GM12874 (cell line): ENCODE data around the gene DKK3.

ENCODE experiments used
- TF ChIP-seq, protein P1 (sequence below): IDR thresholded peaks from 2 replicates; pipeline ENCODE4 v1.5.1; 2011; ENCODE audit warnings: low read depth, mild to moderate bottlenecking, control low read depth, low read length, moderate library complexity; ENCODE audit not compliant: insufficient read depth

Gene DKK3

DNA sequence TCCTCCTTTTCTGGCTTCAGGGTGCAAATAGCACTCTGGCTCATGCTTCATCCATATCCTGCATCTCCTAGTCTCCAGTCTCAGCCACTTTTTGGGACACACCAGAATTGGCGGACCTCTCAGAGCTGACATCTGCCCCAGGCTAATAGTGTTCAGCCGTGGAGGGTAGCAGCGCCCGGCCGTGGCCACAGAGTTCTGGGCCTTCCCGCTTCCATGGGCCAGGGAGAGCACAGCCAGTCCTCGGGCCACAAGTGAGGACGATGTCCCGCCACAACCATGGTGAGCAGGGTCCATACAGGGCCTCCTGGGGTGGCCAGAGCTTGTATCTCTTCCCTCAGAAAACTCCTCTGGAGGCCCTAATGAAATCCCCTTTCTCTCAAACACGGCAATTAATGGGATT lies 26.0 kb downstream of the DKK3 start:
- TF ChIP-seq, protein P1, sequence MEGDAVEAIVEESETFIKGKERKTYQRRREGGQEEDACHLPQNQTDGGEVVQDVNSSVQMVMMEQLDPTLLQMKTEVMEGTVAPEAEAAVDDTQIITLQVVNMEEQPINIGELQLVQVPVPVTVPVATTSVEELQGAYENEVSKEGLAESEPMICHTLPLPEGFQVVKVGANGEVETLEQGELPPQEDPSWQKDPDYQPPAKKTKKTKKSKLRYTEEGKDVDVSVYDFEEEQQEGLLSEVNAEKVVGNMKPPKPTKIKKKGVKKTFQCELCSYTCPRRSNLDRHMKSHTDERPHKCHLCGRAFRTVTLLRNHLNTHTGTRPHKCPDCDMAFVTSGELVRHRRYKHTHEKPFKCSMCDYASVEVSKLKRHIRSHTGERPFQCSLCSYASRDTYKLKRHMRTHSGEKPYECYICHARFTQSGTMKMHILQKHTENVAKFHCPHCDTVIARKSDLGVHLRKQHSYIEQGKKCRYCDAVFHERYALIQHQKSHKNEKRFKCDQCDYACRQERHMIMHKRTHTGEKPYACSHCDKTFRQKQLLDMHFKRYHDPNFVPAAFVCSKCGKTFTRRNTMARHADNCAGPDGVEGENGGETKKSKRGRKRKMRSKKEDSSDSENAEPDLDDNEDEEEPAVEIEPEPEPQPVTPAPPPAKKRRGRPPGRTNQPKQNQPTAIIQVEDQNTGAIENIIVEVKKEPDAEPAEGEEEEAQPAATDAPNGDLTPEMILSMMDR, result no peak

DNA sequence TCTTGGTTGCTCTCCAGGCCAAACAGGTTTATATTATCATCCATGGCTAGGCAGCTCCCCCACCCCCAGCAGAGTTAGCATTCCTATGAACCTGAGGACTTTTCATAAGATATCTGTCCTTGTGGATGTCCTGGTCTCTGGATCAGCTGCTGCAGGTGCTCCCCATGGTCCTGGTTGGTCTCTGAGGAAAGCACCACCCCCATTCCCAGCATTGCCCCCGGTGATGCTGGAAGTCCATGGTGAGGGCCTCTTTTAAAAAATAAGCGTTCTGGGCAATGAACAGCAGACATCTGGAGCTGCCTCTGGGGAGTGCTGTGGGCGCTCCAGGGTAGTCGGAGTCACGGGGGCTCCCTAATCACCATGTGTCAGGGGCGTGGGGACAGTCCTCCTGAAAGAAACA lies 26.6 kb downstream of the DKK3 start:
- TF ChIP-seq, protein P1, result no peak

DNA sequence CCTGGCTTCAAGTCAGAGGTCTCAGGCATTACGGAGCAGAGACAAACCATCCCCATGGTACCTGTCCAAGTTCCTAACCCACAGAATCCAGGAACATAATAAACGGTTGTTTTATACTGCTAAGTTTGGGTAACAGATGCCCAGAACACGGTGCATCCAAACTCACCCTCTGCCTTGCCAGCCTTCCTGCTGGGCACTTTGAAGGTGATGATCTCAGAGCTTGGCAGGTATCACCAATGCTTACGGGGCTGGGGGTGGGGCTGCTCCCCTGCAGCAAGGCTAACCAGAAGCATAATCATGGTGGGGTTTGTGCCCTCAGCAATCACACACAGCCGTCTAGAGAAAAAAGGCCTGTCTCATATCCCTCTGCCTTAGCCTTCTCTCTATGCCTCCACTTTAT lies 27.1 kb downstream of the DKK3 start:
- TF ChIP-seq, protein P1, result no peak

DNA sequence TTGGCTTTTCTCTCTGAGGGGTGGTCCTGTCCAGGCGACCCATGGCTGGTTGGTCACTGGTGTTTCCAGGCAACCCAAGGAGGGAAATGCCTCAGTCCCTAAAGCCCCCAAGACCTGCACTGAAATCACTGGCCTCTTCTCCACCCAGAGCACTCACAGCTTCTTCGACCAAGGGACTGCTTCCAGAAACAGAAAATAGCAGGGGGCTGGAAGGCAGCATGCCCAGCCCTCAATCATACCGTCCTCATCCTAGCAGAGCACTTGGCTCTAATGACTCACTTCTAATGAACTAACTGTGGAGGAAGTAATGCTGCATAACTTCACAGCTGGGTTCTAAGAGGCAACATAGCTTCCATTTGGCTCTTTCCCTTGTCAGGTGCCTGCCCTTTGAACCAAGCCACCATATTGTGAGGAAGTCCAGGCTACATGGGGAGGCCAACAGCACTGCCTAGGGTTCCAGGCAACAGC lies 27.6 kb downstream of the DKK3 start:
- TF ChIP-seq, protein P1, result no peak

DNA sequence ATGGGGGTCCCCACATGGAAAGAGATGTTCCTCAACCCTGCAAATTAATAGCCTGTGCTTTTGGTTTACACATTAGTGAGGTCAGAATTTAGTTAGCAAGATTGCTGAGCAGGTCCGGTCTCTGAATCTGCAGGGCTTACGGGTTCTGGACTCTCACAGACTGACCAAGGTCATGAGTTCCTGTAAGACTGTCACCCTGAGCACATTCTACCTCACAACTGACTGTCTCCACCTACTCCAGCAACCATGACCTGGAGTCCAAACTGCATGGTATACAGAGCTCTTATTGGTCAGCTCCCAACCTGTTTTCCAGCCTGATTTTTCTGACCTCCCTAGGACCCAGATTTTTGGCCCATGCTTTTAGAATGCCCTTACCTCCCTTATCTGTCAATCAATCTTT lies 28.2 kb downstream of the DKK3 start:
- TF ChIP-seq, protein P1, result no peak

DNA sequence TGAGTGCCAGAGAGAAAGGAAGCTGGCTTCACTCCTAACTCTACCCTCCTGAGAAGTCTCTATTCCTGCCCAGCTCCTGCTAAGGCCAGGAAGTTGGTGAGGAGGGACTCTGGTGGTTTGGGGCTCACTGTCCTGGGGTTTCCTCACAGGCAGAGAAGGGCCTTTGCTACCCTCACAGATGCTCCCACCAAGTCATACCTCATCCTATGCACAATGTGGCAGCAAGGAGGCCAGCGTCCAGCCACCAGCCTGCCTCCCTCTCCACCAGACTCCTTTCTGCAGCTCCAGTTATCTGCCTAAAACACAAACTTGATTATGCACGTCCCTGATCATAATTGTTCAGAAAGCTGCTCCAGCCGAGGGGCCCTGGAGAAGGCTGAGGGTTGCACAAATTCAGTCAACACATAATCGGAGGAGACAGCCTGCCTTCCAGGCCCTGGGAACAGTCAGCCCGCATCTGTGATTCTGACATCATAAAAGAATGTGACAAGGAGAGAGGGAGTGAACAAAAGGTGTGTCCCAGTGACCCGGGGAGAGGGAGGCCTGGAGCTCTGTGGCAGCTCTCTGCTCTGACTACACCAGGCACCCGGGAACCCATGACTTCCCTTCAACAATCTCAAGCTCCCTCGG lies 28.8 kb downstream of the DKK3 start:
- TF ChIP-seq, protein P1, result no peak

DNA sequence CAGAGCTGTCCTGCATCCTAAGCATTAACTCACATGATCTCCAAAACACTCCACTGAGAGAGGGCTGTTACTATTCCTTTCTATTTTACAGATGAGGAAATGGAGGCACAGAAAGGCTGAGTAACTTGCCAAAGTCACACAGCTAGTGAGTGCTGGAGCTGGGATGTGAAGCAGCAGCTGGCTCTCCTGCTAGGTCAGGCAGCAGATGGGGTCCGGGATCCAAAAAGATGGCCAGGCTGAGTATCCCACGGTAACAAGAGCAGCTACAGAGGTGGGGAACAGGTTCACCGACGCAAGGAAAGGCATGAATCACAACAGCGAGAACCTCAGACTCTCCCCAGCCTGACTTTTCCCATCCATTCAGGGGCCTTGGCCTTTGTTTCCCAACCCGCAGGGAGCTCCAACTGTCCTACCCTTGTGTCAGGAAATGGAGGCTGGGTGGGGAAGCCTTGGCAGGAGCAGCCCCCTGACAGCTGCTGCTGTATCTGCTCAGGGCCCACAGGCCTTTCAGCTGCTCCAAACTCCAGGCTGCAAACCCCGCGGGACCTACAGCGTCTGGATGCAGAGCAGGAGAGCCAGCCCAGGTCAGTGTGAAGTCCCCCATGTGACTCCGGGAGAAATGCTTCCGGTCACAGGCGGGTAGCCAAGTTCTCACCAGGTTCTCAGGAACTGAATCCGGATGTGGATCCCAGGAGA lies 29.5 kb downstream of the DKK3 start:
- TF ChIP-seq, protein P1, result no peak
